GM18520 (cell line): ENCODE measurements around the gene CEACAM18.
"Not testable (repeated sequence)": the region's sequence is repeated elsewhere in the genome, so short reads cannot be mapped to it uniquely, and the experiment has no call there.

ENCODE experiments used
- ATAC-seq: cut with Tn5 transposase; IDR thresholded peaks from one replicate; pipeline ENCODE4 v1.9.1; 2021; ENCODE audit not compliant: unreplicated experiment

Gene CEACAM18

GRCh38 chr19:51489113-51489512 lies 10.8 kb downstream of the CEACAM18 start:
- ATAC-seq, result no peak

GRCh38 chr19:51490676-51491075 lies 12.3 kb downstream of the CEACAM18 start:
- ATAC-seq, result no peak

GRCh38 chr19:51491586-51491985 lies 13.2 kb downstream of the CEACAM18 start:
- ATAC-seq, result no peak

GRCh38 chr19:51493776-51494175 lies 15.4 kb downstream of the CEACAM18 start:
- ATAC-seq, result no peak

GRCh38 chr19:51497666-51498065 lies 19.3 kb downstream of the CEACAM18 start:
- ATAC-seq, result no peak

- ATAC-seq, result not testable (repeated sequence)
These were observed 22.6 kb downstream of the CEACAM18 start for GRCh38 chr19:51500931-51501330.

GRCh38 chr19:51501594-51502263 lies 23.4 kb downstream of the CEACAM18 start, which contains the start of gene SIGLEC12:
TSS of gene SIGLEC12 (minus strand) at chr19:51501800. CDS start at chr19:51501733, 67 bp downstream.
- ATAC-seq, result no peak

- no peak for ATAC-seq
These were observed 25.0 kb downstream of the CEACAM18 start for GRCh38 chr19:51503286-51503817.

- no peak for ATAC-seq
These were observed 25.6 kb downstream of the CEACAM18 start for GRCh38 chr19:51503896-51504295.

- ATAC-seq, result no peak
These were observed 27.6 kb downstream of the CEACAM18 start for GRCh38 chr19:51505904-51506303.

GRCh38 chr19:51507192-51507591 lies 28.9 kb downstream of the CEACAM18 start:
- no peak for ATAC-seq

- no peak for ATAC-seq
These were observed 29.3 kb downstream of the CEACAM18 start for GRCh38 chr19:51507640-51508058.

- ATAC-seq, result no peak
These were observed 29.9 kb downstream of the CEACAM18 start for GRCh38 chr19:51508059-51508733.

- no peak for ATAC-seq
These were observed 31.7 kb downstream of the CEACAM18 start for GRCh38 chr19:51509823-51510660.

GRCh38 chr19:51511353-51511752 lies 33.0 kb downstream of the CEACAM18 start:
- no peak for ATAC-seq

- no peak for ATAC-seq
These were observed 35.6 kb downstream of the CEACAM18 start for GRCh38 chr19:51513968-51514367.

GRCh38 chr19:51514866-51515481 lies 36.6 kb downstream of the CEACAM18 start:
- no peak for ATAC-seq

- no peak for ATAC-seq
These were observed 42.4 kb downstream of the CEACAM18 start for GRCh38 chr19:51520728-51521127.

GRCh38 chr19:51521357-51521756 lies 43.0 kb downstream of the CEACAM18 start:
- ATAC-seq, result no peak

- ATAC-seq, result no peak
These were observed 43.4 kb downstream of the CEACAM18 start for GRCh38 chr19:51521781-51522180.
